HG03025 (cell line): ENCODE results near the gene STRIT1.
"Not testable (repeated sequence)": the region's sequence is repeated elsewhere in the genome, so short reads cannot be mapped to it uniquely, and the experiment has no call there.

Source experiments
- ATAC-seq: cut with Tn5 transposase; IDR thresholded peaks from one replicate; pipeline ENCODE4 v1.9.1; 2021; ENCODE audit warnings: mild to moderate bottlenecking, moderate library complexity; ENCODE audit not compliant: unreplicated experiment, low FRiP score

Gene STRIT1

DNA sequence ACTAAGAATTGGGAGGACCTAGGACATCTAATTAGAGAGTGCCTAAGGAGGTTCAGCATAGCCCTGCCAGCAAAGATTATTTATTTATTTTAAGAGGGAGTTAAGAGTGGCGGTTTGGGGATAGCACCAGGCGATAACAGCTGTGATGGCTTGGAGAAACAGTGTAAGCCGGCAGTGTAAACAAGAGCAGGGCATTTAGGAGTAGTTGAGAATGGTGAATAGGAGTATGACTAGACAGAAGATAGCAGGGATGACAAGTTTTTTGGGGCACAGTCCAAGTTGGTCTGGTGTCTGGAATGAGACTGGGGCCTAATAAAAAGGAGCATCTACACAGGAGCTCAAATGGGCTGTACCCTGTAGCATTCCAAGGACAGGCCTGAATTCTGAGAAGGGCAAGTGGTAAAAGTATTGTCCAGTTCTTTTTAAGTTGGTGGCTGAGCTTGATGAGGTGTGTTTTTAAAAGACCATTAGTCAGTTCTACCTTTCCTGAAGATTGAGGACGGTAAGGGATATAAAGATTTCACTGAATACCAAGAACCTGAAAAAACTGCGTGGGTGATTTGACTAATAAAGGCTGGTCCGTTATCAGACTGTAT, 18.2 kb downstream of the STRIT1 start:
- ATAC-seq, result not testable (repeated sequence)

DNA sequence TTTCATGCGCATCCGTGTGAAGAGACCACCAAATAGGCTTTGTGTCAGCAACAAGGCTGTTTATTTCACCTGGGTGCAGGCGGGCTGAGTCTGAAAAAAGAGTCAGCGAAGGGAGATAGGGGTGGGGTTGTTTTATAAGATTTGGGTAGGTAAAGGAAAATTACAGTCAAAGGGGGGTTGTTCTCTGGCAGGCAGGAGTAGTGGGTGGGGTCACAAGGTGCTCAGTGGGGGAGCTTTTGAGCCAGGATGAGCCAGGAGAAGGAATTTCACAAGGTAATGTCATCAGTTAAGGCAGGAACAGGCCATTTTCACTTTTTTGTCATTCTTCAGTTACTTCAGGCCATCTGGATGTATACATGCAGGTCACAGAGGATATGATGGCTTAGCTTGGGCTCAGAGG, 19.0 kb downstream of the STRIT1 start:
- not testable (repeated sequence) for ATAC-seq

DNA sequence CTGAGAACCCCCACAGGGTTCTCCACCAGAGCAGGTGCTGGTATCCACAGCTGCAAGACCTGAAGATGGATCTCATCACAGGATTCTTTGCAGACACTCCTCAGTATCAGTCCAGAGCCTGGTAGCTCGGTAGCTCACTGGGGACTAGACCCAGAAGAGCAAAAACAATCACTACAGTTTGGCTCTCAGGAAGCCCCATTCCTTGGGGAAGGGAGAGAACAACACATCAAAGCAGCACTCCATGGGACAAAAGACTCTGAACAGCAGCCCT, 22.2 kb downstream of the STRIT1 start:
- no peak for ATAC-seq

DNA sequence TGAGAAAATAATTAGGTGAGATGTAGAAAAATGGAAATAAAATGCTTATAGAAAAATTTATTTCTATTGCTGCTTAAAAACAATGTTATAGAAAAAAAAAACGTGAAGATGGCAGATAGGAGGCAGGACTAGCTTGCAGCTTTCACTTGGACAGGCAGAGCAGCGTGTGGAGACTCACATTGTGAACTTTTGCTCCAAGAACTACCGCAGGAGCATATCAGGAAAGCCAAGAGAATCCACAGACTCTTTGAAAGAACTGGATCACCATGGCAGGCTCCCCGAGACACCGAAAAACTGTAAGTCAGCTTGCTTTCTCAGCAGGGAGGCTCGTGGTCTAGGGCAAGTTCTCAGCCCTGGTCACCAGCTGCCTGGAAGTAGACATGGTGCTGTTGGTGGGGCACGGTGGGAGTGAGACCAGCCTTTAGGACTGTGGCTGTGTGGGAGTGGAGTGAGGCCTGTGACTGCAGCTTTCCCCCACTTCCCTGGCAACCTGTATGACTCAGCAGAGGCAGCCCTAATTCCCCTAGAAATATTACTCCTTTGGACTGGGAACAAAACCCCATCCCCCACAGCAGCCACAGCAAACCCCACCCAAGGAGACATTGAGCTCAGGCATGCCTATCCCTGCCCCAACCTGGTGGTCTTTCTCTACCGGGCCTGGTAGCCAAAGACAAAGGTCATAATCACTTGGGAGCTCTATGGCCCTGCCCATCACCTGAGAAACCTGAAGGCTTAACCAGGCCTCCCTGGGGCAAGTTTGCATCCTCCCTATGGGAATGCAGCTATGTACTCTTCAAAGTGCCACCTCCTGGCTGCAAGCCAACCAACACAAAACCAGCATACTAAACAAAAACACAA, 22.8 kb downstream of the STRIT1 start:
- ATAC-seq, result no peak

DNA sequence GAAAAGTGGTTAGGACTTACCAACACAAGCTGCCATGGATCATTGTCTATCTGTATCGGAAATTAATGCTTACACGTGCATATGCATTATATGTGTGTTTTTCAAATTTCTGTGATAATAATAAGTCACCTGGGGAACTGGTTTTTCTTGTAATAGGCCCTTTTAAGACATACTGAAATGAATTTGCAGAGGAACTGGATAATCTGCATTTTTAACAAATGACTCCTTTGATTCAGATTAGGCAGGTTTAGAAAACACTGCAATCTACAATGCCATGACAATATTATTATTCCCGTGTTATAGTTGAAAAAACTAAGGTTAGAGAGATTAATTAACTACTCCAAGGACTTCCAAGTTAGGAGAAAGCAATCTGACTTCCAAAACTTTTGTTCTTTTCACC, 23.4 kb downstream of the STRIT1 start:
- no peak for ATAC-seq

DNA sequence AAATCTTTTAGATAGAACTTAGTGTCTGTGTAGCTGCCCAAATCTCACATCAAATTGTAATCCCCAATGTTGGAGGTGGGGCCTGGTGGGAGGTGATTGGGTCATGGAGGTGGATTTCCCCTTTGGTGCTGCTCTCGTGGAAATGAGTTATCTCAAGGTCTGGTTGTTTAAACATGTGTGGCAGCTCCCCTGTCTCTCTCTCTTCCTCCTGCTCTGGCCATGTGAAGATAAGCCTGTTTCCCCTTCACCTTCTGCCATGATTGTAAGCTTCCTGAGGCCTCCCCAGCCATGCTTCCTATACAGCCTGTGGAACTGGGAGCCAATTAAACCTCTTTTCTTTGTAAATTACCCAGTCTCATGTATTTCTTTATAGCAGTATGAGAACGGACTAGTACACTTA, 30.6 kb downstream of the STRIT1 start:
- not testable (repeated sequence) for ATAC-seq

DNA sequence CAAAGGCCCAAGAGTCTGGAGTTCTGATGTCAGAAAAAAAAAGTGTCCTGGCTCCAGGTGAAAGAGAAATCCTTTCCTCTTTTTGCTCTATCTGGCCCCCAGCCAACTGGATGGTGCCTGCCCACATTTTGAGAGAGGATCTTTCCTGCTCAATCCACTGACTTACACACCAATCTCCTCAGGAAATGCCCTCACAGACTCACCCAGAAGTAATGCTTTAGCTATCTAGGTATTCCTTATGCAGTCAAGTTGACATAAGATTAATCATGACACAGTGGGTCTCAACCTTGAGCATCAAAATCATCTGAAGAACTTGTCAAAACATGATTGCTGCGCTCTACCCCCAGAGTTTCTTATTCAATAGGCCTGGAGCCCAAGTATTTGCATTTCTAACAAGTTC, 31.2 kb downstream of the STRIT1 start:
- no peak for ATAC-seq

DNA sequence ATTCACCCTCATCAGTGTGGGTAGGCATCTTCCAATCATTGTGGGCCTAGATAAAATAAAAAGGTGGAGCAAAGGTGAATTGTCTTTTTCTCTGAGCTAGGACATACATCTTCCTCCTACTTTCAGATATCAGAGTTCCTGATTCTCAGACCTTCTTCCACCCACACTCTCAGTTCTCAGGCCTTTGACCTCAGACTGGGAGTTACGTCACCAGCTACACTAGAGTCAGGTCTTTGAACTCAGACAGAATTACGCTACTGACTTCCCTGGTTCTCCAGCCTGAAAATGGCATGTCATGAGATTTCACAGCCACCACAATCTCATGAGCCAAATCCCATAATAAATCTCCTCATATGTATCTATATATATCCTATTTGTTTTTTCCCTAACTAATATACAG, 39.0 kb downstream of the STRIT1 start:
- ATAC-seq, result peak; percentile 50

DNA sequence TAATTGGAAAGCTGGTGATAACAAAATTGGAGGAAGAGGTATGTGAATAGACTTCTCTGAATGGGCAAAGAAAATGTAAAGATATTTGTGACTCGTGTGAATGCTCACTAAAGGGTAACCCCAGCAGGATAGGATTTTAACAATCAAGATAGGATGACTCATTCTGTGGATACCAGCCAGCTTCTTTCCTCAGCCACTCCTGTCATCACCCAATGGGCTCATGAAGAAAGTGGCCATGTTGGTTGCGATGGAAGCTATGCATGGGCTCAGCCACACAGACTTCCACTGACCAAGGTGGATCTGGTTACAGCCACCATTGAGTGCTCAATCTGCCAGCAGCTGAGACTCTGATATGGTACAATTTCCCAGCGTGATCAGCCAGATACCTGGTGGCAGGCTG, 40.9 kb downstream of the STRIT1 start:
- ATAC-seq, result no peak

DNA sequence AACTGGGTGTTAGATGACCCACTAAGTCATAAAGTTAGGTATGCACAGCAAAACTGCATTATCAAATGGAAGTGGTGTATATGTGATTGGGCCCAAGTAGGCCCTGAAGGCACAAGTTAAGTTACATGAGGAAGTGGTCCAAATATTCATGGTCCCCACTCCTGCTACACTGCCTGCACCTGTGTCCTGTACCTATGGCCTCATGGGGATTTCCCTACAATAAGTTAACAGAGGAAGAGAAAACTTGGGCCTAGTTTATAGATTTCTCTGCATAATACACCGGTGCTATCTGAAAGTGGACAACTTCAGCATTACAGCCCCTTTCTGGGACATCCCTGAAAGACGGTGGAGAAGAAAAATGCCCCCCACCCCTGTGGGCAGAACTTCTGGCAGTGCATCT, 41.5 kb downstream of the STRIT1 start:
- ATAC-seq, result peak; percentile 65

DNA sequence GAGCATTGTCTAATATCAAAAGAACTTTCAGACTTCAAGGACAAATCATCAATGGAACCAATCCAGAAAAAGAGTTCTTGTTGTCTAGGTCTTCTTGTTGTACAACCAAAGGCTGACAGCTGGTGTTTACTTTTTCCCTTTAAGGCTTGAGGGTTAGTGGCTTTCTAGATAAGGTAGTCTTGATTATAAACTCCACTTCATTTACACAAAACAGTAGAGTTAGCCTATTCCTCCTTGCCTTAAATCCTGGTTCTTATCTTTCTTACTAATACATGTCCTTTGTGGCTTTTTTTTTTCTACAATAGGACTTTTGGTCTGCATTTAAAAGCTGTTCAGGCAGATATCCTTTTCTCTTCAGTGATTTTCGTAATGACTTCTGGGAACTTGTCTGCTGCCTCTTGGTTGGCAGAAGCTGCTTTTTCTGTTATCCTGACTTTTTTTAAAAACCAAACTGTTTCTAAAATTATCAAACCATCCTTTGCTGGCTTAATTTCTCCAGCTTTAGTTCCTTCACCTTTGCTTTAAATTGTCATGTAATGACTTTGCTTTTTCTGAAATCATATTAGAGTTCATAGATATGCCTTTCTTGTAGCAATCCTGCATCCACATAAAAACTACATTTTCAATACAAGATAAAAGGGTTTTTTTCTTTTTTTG, 44.8 kb downstream of the STRIT1 start:
- ATAC-seq, result no peak

DNA sequence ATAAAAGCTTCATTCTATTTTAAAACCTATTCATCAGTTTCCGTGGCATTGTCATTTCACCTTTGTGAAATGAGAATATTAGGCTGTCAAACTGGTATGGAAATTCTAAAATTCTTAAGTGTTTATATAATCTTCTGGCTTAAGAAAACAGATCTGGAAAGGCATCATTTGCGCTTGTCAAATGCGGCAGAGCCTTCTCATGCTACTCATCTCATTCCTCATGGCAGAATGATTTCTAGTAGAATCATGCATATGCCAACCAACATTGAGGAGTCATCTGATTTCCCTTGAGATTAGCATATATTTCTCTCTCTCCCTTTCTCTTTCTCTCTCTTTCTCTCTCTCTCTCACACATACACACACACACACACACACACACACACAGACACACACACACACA, 48.8 kb downstream of the STRIT1 start:
- no peak for ATAC-seq

DNA sequence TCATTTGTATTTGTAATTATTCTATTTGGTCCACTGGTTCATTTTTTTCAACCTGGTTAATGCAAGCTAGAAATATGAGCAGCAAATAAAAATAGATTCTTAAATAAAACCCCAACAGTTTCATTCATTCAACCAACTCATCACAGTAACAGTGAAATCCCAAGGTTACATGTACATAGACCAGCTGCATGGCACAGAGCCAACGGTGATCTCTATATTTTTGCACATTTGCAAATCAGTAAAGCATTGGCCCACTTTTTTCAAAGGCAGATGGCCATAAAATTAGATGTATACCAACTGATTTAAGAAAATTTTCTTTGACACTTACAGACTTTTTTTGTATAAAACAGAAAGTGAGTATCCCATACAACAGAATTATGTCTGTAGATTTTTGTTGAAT, 49.3 kb downstream of the STRIT1 start:
- no peak for ATAC-seq

DNA sequence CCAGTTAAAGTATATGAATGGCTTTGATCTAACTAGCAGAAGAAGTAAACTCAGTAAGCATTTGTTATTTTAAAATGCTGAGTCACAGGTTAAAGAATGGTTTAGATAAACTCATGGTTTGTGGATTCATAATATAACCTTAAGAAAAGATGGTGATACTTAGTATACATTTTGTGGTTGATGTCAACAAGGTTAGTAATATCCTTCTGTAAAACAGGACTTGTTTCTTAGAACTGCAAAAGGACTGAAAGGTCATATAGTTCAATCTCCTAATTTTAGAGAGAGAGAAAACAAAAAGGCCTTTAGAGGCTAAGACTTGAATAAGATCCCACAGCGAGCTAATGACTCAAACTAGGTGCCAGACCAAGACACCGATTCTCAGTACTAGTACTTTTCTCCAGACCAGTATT, 50.0 kb downstream of the STRIT1 start:
- peak; percentile 67 for ATAC-seq

DNA sequence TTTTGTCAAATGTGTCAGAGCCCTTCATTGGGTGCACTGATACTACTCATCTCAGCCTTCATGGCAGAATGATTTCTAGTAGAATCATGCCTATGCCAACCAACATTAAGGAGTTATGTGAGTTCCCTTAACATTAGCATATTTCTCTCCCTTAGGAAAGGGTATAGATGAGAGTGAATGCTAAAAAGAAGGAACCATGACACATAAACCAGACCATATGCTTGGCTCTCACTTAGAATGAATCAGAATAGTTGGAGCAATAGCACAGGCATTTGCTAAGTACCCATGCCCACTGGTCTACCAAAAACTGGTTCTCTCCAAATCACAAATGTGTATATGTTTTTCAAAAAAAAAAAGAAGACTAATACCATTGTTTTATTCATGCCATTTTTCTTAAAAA, 51.1 kb downstream of the STRIT1 start:
- no peak for ATAC-seq

DNA sequence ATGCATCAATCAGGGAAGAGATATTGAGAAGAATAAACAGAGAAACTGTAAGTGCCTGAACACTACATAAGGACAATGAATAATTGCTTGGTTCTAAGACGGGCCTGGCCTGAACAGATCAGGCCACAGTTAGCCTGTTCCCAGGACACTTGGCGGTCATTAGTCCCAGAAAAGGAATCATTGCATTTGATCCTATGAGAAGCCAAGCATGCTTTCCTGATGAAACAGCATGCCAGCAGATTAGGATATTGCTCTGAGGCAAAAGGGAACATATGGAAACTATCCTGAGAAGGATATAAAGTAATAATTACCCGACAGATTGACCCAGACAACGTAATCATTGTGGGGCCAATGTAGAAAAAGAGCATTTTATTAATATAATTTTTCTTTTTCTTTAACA, 51.9 kb downstream of the STRIT1 start:
- ATAC-seq, result no peak
